Stomach smooth muscle (tissue), 2 donors: ENCODE measurements around the gene TBX21.

Experiments
- H3K27ac ChIP-seq: one replicate; pipeline ENCODE4 v1.7.0; 2013; ENCODE audit warnings: mild to moderate bottlenecking, low read length, inconsistent platforms
- H3K27me3 ChIP-seq, 2 donors: one replicate each; pipeline ENCODE4 v1.7.0; 2013; ENCODE audit warnings: low read length in 2 of 2; ENCODE audit not compliant: insufficient read depth in 2 of 2, control insufficient read depth in 1 of 2
- H3K36me3 ChIP-seq, 2 donors: one replicate each; pipeline ENCODE4 v1.7.0; 2013; ENCODE audit warnings: low read length in 2 of 2; ENCODE audit not compliant: control insufficient read depth in 2 of 2, insufficient read depth in 2 of 2
- H3K4me1 ChIP-seq: one replicate; pipeline ENCODE4 v1.7.0; 2013; ENCODE audit warnings: low read length; ENCODE audit not compliant: control insufficient read depth, insufficient read depth
- H3K4me3 ChIP-seq, 2 donors: one replicate each; pipeline ENCODE4 v1.7.0; 2013; ENCODE audit warnings: low read length in 2 of 2
- H3K9ac ChIP-seq, 2 donors: one replicate each; pipeline ENCODE4 v1.7.0; 2013; ENCODE audit warnings: low read length in 2 of 2, mild to moderate bottlenecking in 1 of 2
- H3K9me3 ChIP-seq, 2 donors: one replicate each; pipeline ENCODE4 v1.7.0; 2013; ENCODE audit warnings: low read length in 2 of 2; ENCODE audit not compliant: control insufficient read depth in 2 of 2
- donor health status: healthy.
- donor health status: Pancreatic carcinoma.

The TBX21 gene

GRCh38 chr17:47785538-47786123, 52.6 kb downstream of the TBX21 start:
- no peaks in the 10 kb centered on the region for H3K9me3 ChIP-seq

GRCh38 chr17:47789611-47790561, 56.9 kb downstream of the TBX21 start:
- Histone ChIP-seq H3K4me1 (peaks cover 8% of the 10 kb centered on the region), H3K4me3 (peak overlapping the region; percentile 52 to 68), H3K27me3 (peaks cover 19 to 47% of the 10 kb centered on the region in 2 donors), H3K9me3 (no peaks in the 10 kb centered on the region), H3K9ac (no peak overlapping the region), H3K36me3 (no peaks in the 10 kb centered on the region), H3K27ac (no peak overlapping the region)

More at GRCh38 chr17:47785538-47786123, 52.6 kb downstream of the TBX21 start:
- Histone ChIP-seq H3K4me1 (peaks cover 8% of the 10 kb centered on the region), H3K36me3 (no peaks in the 10 kb centered on the region), H3K4me3 (no peak overlapping the region), H3K27me3 (peaks cover 18 to 22% of the 10 kb centered on the region in 2 donors), H3K27ac (no peak overlapping the region), H3K9ac (no peak overlapping the region)

GRCh38 chr17:47791025-47791424, 58.0 kb downstream of the TBX21 start:
- Histone ChIP-seq H3K27me3 (peaks cover 19 to 47% of the 10 kb centered on the region in 2 donors), H3K9ac (no peak overlapping the region), H3K36me3 (no peaks in the 10 kb centered on the region), H3K9me3 (no peaks in the 10 kb centered on the region), H3K4me3 (no peak overlapping the region), H3K4me1 (peaks cover 8% of the 10 kb centered on the region), H3K27ac (no peak overlapping the region)

GRCh38 chr17:47792457-47792856, 59.4 kb downstream of the TBX21 start:
- Histone ChIP-seq H3K27me3 (peaks cover 19 to 47% of the 10 kb centered on the region in 2 donors), H3K36me3 (no peaks in the 10 kb centered on the region), H3K4me3 (no peak overlapping the region), H3K9me3 (no peaks in the 10 kb centered on the region), H3K27ac (no peak overlapping the region), H3K9ac (no peak overlapping the region), H3K4me1 (peaks cover 8% of the 10 kb centered on the region)

GRCh38 chr17:47792979-47793378, 59.9 kb downstream of the TBX21 start:
- Histone ChIP-seq H3K4me1 (peaks cover 8% of the 10 kb centered on the region), H3K9me3 (no peaks in the 10 kb centered on the region), H3K4me3 (no peak overlapping the region), H3K36me3 (no peaks in the 10 kb centered on the region), H3K27me3 (peaks cover 17 to 45% of the 10 kb centered on the region in 2 donors), H3K9ac (no peak overlapping the region), H3K27ac (no peak overlapping the region)
